Fibroblast of lung (primary cell): ENCODE measurements around the gene NDUFS8.

Source experiments
- EZH2 ChIP-seq: IDR thresholded peaks from 2 replicates; pipeline ENCODE4 v1.5.1; 2012; ENCODE audit warnings: low read length, control low read depth, mild to moderate bottlenecking; ENCODE audit errors: missing control alignments
- TF ChIP-seq, protein P1 (sequence below), 2 donors: IDR thresholded peaks in 1 of 2; conservative IDR thresholded peaks in 1 of 2; 1 replicate in 1 of 2; 2 replicates in 1 of 2; pipeline ENCODE4 v1.5.1; 2011 to 2012; ENCODE audit warnings: low read length in 2 of 2, control low read depth in 1 of 2, inconsistent platforms in 1 of 2, low read depth in 1 of 2, mild to moderate bottlenecking in 1 of 2

- TF ChIP-seq, protein P1, sequence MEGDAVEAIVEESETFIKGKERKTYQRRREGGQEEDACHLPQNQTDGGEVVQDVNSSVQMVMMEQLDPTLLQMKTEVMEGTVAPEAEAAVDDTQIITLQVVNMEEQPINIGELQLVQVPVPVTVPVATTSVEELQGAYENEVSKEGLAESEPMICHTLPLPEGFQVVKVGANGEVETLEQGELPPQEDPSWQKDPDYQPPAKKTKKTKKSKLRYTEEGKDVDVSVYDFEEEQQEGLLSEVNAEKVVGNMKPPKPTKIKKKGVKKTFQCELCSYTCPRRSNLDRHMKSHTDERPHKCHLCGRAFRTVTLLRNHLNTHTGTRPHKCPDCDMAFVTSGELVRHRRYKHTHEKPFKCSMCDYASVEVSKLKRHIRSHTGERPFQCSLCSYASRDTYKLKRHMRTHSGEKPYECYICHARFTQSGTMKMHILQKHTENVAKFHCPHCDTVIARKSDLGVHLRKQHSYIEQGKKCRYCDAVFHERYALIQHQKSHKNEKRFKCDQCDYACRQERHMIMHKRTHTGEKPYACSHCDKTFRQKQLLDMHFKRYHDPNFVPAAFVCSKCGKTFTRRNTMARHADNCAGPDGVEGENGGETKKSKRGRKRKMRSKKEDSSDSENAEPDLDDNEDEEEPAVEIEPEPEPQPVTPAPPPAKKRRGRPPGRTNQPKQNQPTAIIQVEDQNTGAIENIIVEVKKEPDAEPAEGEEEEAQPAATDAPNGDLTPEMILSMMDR (conservative IDR thresholded peaks at IDR 0.05 in 1 of 2, IDR thresholded peaks at IDR 0.05 in 1 of 2; ENCODE audit: low read depth in 1 of 2, low read length in 2 of 2) = no peak
- no peak for TF ChIP-seq EZH2
These were observed 27.9 kb upstream of the NDUFS8 start for GRCh38 chr11:68002575-68002937.
